Tibial artery (tissue), 4 donors: ENCODE measurements around the gene LCMT2.

Experiments used
- DNase-seq, 2 donors: peaks; one replicate each; pipeline ENCODE4 v3.0.0-alpha.2; 2019
- H3K27ac ChIP-seq, 2 donors: fragments of 200-600 bp; sonication (generic) in 1 of 2; 1 replicate in 1 of 2; 2 replicates in 1 of 2; pipeline ENCODE4 v1.5.1; 2018 to 2019; ENCODE audit warnings: mild to moderate bottlenecking in 1 of 2
- H3K27me3 ChIP-seq, 2 donors: fragments of 200-600 bp; sonication (generic) in 1 of 2; one replicate each; pipeline versions ENCODE4 v1.5.1 to v1.6.0; 2016 to 2019
- H3K36me3 ChIP-seq, 3 donors: fragments of 200-600 bp; sonication (generic) in 2 of 3; one replicate each; pipeline ENCODE4 v1.5.1; 2016 to 2019; ENCODE audit warnings: mild to moderate bottlenecking in 2 of 3
- H3K4me1 ChIP-seq, 4 donors: fragments of 200-600 bp; sonication (generic) in 2 of 4; 1 replicate in 3 of 4; 2 replicates in 1 of 4; pipeline ENCODE4 v1.5.1; 2016 to 2019
- H3K4me3 ChIP-seq, 2 donors: fragments of 200-600 bp; sonication (generic) in 1 of 2; 1 replicate in 1 of 2; 2 replicates in 1 of 2; pipeline ENCODE4 v1.5.1; 2018 to 2019; ENCODE audit warnings: mild to moderate bottlenecking in 2 of 2
- H3K9me3 ChIP-seq, 3 donors: fragments of 200-600 bp; sonication (generic) in 1 of 3; one replicate each; pipeline ENCODE4 v1.5.1; 2016 to 2019
- intact Hi-C: fragments of 100-400 bp; cut with DNase I; formaldehyde crosslinking; loops from one replicate; pipeline ENCODE4 v1.15.0; 2023; ENCODE audit warnings: low total_unique reads
- TF ChIP-seq, protein P1 (sequence below), 2 experiments: fragments of 200-600 bp in 1 of 2; fragments of 450-650 bp in 1 of 2; IDR thresholded peaks; one replicate each; pipeline ENCODE4 v1.5.1; 2017 to 2019; ENCODE audit warnings: antibody characterized with exemption in 2 of 2, mild to moderate bottlenecking in 1 of 2, moderate library complexity in 1 of 2

LCMT2 gene

DNA sequence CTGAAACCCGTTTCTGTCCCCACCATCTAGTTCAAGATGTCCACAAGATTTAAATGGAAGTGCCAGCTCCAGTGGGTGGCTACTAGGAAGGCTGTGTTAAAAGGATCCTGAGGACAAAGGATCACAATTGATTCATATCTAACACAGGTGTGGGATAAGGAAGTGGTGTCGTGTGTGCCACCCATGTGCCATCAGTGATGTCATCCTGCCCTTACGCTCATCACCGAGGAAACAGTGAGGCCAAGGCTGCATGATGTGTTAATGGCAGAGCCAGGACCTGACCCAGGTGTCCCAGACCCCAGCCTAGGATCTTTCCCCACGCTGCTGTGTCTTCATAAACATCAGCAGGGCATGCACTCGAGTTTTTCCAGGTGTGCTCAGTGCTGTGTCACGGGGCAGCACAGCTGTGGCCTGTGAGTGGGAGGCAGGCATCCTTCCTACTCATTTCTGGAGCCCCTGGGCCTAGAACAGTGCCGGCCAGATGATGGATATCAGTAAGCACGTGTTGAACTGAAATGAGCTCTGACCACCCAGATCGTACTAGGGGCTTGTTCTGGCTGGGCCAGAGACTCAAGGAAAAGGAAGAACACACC is 53.0 kb downstream of the LCMT2 start:
- H3K4me1 ChIP-seq: no peaks in the 10 kb centered on the region
- H3K9me3 ChIP-seq: no peaks in the 10 kb centered on the region
- intact Hi-C loops: no loop called here
- DNase-seq: no peak
- H3K36me3 ChIP-seq: no peaks in the 10 kb centered on the region
- TF ChIP-seq, protein P1, sequence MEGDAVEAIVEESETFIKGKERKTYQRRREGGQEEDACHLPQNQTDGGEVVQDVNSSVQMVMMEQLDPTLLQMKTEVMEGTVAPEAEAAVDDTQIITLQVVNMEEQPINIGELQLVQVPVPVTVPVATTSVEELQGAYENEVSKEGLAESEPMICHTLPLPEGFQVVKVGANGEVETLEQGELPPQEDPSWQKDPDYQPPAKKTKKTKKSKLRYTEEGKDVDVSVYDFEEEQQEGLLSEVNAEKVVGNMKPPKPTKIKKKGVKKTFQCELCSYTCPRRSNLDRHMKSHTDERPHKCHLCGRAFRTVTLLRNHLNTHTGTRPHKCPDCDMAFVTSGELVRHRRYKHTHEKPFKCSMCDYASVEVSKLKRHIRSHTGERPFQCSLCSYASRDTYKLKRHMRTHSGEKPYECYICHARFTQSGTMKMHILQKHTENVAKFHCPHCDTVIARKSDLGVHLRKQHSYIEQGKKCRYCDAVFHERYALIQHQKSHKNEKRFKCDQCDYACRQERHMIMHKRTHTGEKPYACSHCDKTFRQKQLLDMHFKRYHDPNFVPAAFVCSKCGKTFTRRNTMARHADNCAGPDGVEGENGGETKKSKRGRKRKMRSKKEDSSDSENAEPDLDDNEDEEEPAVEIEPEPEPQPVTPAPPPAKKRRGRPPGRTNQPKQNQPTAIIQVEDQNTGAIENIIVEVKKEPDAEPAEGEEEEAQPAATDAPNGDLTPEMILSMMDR (IDR thresholded peaks at IDR 0.05): no peak
- H3K27me3 ChIP-seq: peaks cover 0 to 41% of the 10 kb centered on the region in 2 donors
- H3K4me3 ChIP-seq: no peak overlapping the region
- no peak overlapping the region for H3K27ac ChIP-seq

GRCh38 chr15:43276563-43277200 is 53.7 kb downstream of the LCMT2 start:
- H3K4me1 ChIP-seq: no peaks in the 10 kb centered on the region
- H3K27ac ChIP-seq: no peak overlapping the region
- no peak overlapping the region for H3K4me3 ChIP-seq
- H3K9me3 ChIP-seq: peaks cover 0 to 6% (median 0%) of the 10 kb centered on the region in 3 donors
- DNase-seq: no peak
- H3K27me3 ChIP-seq: peaks cover 0 to 35% of the 10 kb centered on the region in 2 donors
- H3K36me3 ChIP-seq: no peaks in the 10 kb centered on the region
- TF ChIP-seq, protein P1 (IDR thresholded peaks at IDR 0.05): no peak
- intact Hi-C loops: no loop called here

DNA sequence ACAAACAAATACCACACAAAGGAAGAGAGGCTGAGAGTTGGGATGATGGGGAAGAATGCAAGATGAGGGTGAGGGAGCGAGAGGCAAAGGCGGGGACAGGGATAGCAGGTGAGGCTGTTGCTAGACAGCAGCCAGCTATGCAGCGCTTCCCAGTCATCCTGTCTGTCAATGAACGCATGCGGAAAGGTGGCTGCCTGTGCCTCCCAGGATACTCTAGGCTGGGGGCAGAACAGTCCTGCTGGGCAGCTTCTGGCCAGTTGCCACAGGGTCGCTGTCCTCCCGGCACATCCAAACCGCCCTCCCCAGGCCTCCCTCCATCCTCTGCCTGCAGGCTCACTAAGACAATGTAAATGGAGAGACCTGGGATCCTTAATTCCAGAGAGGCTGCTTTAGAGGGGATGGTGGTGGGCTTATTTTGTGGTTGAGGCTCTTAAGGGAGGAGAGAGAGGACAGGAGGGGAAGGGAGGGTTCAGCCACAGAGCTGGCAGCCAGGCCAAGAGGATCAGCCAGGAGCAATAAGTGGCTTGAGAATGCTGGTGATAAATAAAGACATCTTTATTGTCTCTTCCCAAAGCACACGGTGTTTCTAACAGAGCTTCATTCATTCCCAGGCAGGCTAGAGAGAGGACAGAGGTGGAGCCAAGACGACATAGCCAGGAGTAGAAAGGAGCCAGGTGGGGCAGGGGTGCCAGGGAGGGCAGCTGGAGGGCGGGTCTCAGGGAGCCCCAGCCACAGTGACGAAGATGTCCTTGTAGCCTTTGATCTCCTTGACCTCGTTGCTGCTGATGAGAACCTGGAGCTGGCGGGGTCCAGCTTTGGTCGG is 54.4 kb downstream of the LCMT2 start:
- intact Hi-C loops: no loop called here
- peaks cover 0 to 8% (median 0%) of the 10 kb centered on the region in 3 donors for H3K9me3 ChIP-seq
- peaks cover 0 to 36% of the 10 kb centered on the region in 2 donors for H3K27me3 ChIP-seq
- TF ChIP-seq, protein P1 (IDR thresholded peaks at IDR 0.05): no peak
- no peaks in the 10 kb centered on the region for H3K4me1 ChIP-seq
- H3K27ac ChIP-seq: no peak overlapping the region
- H3K36me3 ChIP-seq: no peaks in the 10 kb centered on the region
- no peak for DNase-seq
- H3K4me3 ChIP-seq: no peak overlapping the region

GRCh38 chr15:43274136-43274535 is 56.2 kb downstream of the LCMT2 start:
- TF ChIP-seq, protein P1 (IDR thresholded peaks at IDR 0.05): no peak
- Histone ChIP-seq H3K4me3 (no peak overlapping the region), H3K9me3 (peaks cover 0 to 8% (median 0%) of the 10 kb centered on the region in 3 donors), H3K27ac (no peak overlapping the region), H3K27me3 (peaks cover 0 to 34% of the 10 kb centered on the region in 2 donors), H3K4me1 (no peaks in the 10 kb centered on the region), H3K36me3 (no peaks in the 10 kb centered on the region)
- no peak for DNase-seq
- intact Hi-C loops: no loop called here
